ENCODE results near the gene ABCC8.

GRCh38 chr11:17354601-17354991 is 122.0 kb downstream of the ABCC8 start:
- TF ChIP-seq BCL3 (IDR thresholded peaks at IDR 0.05) (no peak), CTCF (IDR thresholded peaks at IDR 0.05) (peak; percentile 81), POLR2A (IDR thresholded peaks at IDR 0.05; ENCODE audit: low read length) (no peak), KDM5A (IDR thresholded peaks at IDR 0.05) (no peak)

All from A549 (cell line).